Smooth muscle cell (in vitro differentiated cells): ENCODE data around the gene CFAP161. TPM values are rescaled to one million over a fixed set of nuclear protein-coding genes. Genes with fewer than 3 reads are reported as not detected.

Experiments used
- DNase-seq: peaks from one replicate; lab custom pipeline; 2025; ENCODE audit not compliant: unreplicated experiment; lab: John Stamatoyannopoulos, UW
- H2AFZ ChIP-seq: fragments of 200-600 bp; sonication (generic); 2 replicates; pipeline ENCODE4 v1.6.0; 2016; ENCODE audit warnings: antibody characterized with exemption, low read depth, mild to moderate bottlenecking
- H3F3A ChIP-seq: fragments of 200-600 bp; sonication (generic); 2 replicates; pipeline ENCODE4 v1.6.0; 2017; ENCODE audit warnings: antibody characterized with exemption, low read depth
- H3K27ac ChIP-seq: fragments of 200-600 bp; sonication (generic); 2 replicates; pipeline ENCODE4 v1.5.1; 2016; ENCODE audit warnings: low read depth, mild to moderate bottlenecking
- H3K27me3 ChIP-seq: fragments of 200-600 bp; sonication (generic); 2 replicates; pipeline ENCODE4 v1.6.1; 2016; ENCODE audit warnings: low read depth, mild to moderate bottlenecking
- H3K36me3 ChIP-seq: fragments of 200-600 bp; sonication (generic); 2 replicates; pipeline ENCODE4 v1.5.1; 2016; ENCODE audit warnings: low read depth
- H3K4me1 ChIP-seq: fragments of 200-600 bp; sonication (generic); 2 replicates; pipeline ENCODE4 v1.5.1; 2016; ENCODE audit warnings: low read depth
- H3K4me2 ChIP-seq: fragments of 200-600 bp; sonication (generic); 2 replicates; pipeline ENCODE4 v1.6.0; 2016; ENCODE audit warnings: mild to moderate bottlenecking
- H3K4me3 ChIP-seq: fragments of 200-600 bp; sonication (generic); 2 replicates; pipeline ENCODE4 v1.5.1; 2016; ENCODE audit warnings: mild to moderate bottlenecking
- H3K79me2 ChIP-seq: fragments of 200-600 bp; sonication (generic); 2 replicates; pipeline ENCODE4 v1.6.0; 2016; ENCODE audit warnings: low read depth, mild to moderate bottlenecking
- H3K9ac ChIP-seq: fragments of 200-600 bp; sonication (generic); 2 replicates; pipeline ENCODE4 v1.6.0; 2016; ENCODE audit warnings: low read depth
- H3K9me3 ChIP-seq: fragments of 200-600 bp; sonication (generic); replicated peaks from 2 replicates; pipeline ENCODE4 v1.5.1; 2016; ENCODE audit warnings: low read depth
- H4K20me1 ChIP-seq: fragments of 200-600 bp; sonication (generic); 2 replicates; pipeline ENCODE4 v1.6.0; 2016; ENCODE audit warnings: low read depth
- WGBS: methylation state at CpG from one replicate; pipeline ENCODE4 v1.1.7; 2016; ENCODE audit warnings: low lambda C conversion rate; 5-methylcytosine and 5-hydroxymethylcytosine counted together
- polyA plus RNA-seq: library from polyadenylated mRNA; unstranded; fragments of >200 nt; fragmentation: Nextera tagmentation; extraction: Ambion mirVana; gene quantifications from 2 replicates; pipeline ENCODE4 v1.2.1, GENCODE V29; 2016
- total RNA-seq: library from RNA; depleted of rRNA; stranded (reverse); fragments of >200 nt; gene quantifications from 2 replicates; pipeline ENCODE4 v1.2.3, GENCODE V29; 2014
- TF ChIP-seq, protein P1 (sequence below): fragments of 200-600 bp; sonication (generic); IDR thresholded peaks from 2 replicates; pipeline ENCODE4 v1.5.1; 2017; ENCODE audit warnings: borderline replicate concordance, mild to moderate bottlenecking, antibody characterized with exemption; ENCODE audit not compliant: insufficient read depth, poor library complexity, severe bottlenecking

The CFAP161 gene
- total and polyA plus RNA-seq, 2 experiments from 2014 or later, result 0.94 TPM; not detected in 1

GRCh38 chr15:81111510-81112470, 22.3 kb upstream of the CFAP161 start:
- no peak overlapping the region for H3K4me2 ChIP-seq
- no peaks in the 10 kb centered on the region for H3K36me3 ChIP-seq
- peaks cover 3% of the 10 kb centered on the region for H3F3A ChIP-seq
- H4K20me1 ChIP-seq, result no peaks in the 10 kb centered on the region
- H3K9ac ChIP-seq, result no peak overlapping the region
- TF ChIP-seq, protein P1, sequence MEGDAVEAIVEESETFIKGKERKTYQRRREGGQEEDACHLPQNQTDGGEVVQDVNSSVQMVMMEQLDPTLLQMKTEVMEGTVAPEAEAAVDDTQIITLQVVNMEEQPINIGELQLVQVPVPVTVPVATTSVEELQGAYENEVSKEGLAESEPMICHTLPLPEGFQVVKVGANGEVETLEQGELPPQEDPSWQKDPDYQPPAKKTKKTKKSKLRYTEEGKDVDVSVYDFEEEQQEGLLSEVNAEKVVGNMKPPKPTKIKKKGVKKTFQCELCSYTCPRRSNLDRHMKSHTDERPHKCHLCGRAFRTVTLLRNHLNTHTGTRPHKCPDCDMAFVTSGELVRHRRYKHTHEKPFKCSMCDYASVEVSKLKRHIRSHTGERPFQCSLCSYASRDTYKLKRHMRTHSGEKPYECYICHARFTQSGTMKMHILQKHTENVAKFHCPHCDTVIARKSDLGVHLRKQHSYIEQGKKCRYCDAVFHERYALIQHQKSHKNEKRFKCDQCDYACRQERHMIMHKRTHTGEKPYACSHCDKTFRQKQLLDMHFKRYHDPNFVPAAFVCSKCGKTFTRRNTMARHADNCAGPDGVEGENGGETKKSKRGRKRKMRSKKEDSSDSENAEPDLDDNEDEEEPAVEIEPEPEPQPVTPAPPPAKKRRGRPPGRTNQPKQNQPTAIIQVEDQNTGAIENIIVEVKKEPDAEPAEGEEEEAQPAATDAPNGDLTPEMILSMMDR, result no peak
- H3K27me3 ChIP-seq, result peaks cover 17% of the 10 kb centered on the region
- peaks cover 7% of the 10 kb centered on the region for H3K4me1 ChIP-seq
- WGBS, result 89% methylated on average over 6 of the region's 6 CpGs
- no peak for DNase-seq
- H3K9me3 ChIP-seq, result no peaks in the 10 kb centered on the region
- peak overlapping the region; percentile 14 for H3K27ac ChIP-seq
- no peak overlapping the region for H3K4me3 ChIP-seq
- H2AFZ ChIP-seq, result no peak overlapping the region
- H3K79me2 ChIP-seq, result no peaks in the 10 kb centered on the region

DNA sequence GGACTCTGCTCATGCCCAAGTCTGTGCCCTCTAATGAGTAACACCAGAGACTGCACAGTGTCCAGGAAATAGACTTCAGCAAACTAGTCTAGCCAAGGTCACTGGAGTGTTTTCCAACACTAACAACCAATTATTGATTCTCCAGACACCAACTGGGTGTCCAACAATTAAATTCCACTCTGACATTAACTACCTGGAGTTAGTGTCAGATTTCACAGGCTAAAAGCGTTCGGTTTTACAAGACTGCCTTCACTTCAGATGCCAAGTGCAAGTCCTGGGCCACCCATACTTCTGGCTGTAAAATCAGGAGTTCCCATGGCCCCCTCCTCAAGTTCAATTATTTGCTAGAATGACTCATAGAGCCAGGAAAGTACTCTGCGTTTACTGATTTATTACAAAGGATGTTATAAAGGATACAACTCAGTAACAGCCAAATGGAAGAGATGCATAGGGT, 20.8 kb upstream of the CFAP161 start:
- Histone ChIP-seq H4K20me1 (no peaks in the 10 kb centered on the region), H3F3A (peaks cover 5% of the 10 kb centered on the region), H3K9ac (no peak overlapping the region), H3K27me3 (peaks cover 18% of the 10 kb centered on the region), H3K4me2 (peak overlapping the region; percentile 54), H3K4me1 (peaks cover 10% of the 10 kb centered on the region), H2AFZ (no peak overlapping the region), H3K4me3 (no peak overlapping the region), H3K9me3 (no peaks in the 10 kb centered on the region), H3K36me3 (no peaks in the 10 kb centered on the region), H3K27ac (no peak overlapping the region), H3K79me2 (no peaks in the 10 kb centered on the region)
- WGBS, result 63% methylated on average over 3 of the region's 3 CpGs
- no peak for DNase-seq
- TF ChIP-seq, protein P1, result no peak

GRCh38 chr15:81113861-81114291, 20.2 kb upstream of the CFAP161 start:
- H3K27ac ChIP-seq, result peak overlapping the region; percentile 46
- no peak overlapping the region for H3K4me3 ChIP-seq
- H3K27me3 ChIP-seq, result peaks cover 24% of the 10 kb centered on the region
- peaks cover 10% of the 10 kb centered on the region for H3K4me1 ChIP-seq
- TF ChIP-seq, protein P1, result no peak
- no peaks in the 10 kb centered on the region for H4K20me1 ChIP-seq
- H3K9ac ChIP-seq, result peak overlapping the region; percentile 58
- H3F3A ChIP-seq, result peaks cover 5% of the 10 kb centered on the region
- H3K4me2 ChIP-seq, result peak overlapping the region; percentile 54
- no peak for DNase-seq
- H2AFZ ChIP-seq, result no peak overlapping the region
- H3K79me2 ChIP-seq, result no peaks in the 10 kb centered on the region
- H3K9me3 ChIP-seq, result no peaks in the 10 kb centered on the region
- no peaks in the 10 kb centered on the region for H3K36me3 ChIP-seq
- WGBS, result 33% methylated on average over 3 of the region's 3 CpGs
